Calu3 (cell line): ENCODE measurements around the gene NAPG. TPM values are rescaled to one million over a fixed set of nuclear protein-coding genes. Genes with fewer than 3 reads are reported as not detected.
"Not testable (repeated sequence)": the region's sequence is repeated elsewhere in the genome, so short reads cannot be mapped to it uniquely, and the experiment has no call there.

Experiments
- BruUV-seq: library from RNA; stranded (reverse); fragments of 400-500 nt; replicated peaks from 2 replicates; lab custom pipeline; 2021; lab: Mats Ljungman, UMichigan
- CTCF ChIA-PET: fragments of 300-600 bp; sonication (Branson Sonifier 250); formaldehyde crosslinking; loops from one replicate; lab custom pipeline; 2022; ENCODE audit warnings: antibody characterized with exemption; lab: Charles Lee
- DNase-seq: peaks from one replicate; pipeline ENCODE4 v3.0.0; 2022
- H3K27ac Mint-ChIP-seq: one replicate; pipeline ENCODE4 v1.8.0; 2022; ENCODE audit warnings: mixed read lengths; ENCODE audit not compliant: unreplicated experiment
- H3K27me3 Mint-ChIP-seq: one replicate; pipeline ENCODE4 v1.8.0; 2022; ENCODE audit warnings: mixed read lengths; ENCODE audit not compliant: unreplicated experiment
- H3K36me3 Mint-ChIP-seq: one replicate; pipeline ENCODE4 v1.8.0; 2022; ENCODE audit warnings: mild to moderate bottlenecking, moderate library complexity, mixed read lengths; ENCODE audit not compliant: insufficient read depth, unreplicated experiment
- H3K4me1 Mint-ChIP-seq: one replicate; pipeline ENCODE4 v1.8.0; 2022; ENCODE audit warnings: mild to moderate bottlenecking, low read depth, mixed read lengths; ENCODE audit not compliant: unreplicated experiment
- H3K4me3 Mint-ChIP-seq: one replicate; pipeline ENCODE4 v1.8.0; 2022; ENCODE audit warnings: mild to moderate bottlenecking, low read depth, moderate library complexity, mixed read lengths; ENCODE audit not compliant: unreplicated experiment
- H3K9me3 Mint-ChIP-seq: one replicate; pipeline ENCODE4 v1.8.0; 2022; ENCODE audit warnings: low read depth, mixed read lengths; ENCODE audit not compliant: unreplicated experiment
- intact Hi-C: fragments of 100-400 bp; cut with micrococcal nuclease; formaldehyde crosslinking; loops from one replicate; pipeline ENCODE4 v1.10.0; 2022; ENCODE audit not compliant: unreplicated experiment
- total RNA-seq: library from RNA; stranded (reverse); gene quantifications from 2 replicates; pipeline ENCODE4 v1.2.3, GENCODE V29; 2022
- TF ChIP-seq, protein P1 (sequence below): fragments of 200-600 bp; IDR thresholded peaks from one replicate; pipeline ENCODE4 v1.8.0; 2022; ENCODE audit warnings: antibody characterized with exemption; ENCODE audit not compliant: unreplicated experiment

Gene NAPG
- total RNA-seq, 1 experiment from 2014 or later = 35.6 TPM

DNA sequence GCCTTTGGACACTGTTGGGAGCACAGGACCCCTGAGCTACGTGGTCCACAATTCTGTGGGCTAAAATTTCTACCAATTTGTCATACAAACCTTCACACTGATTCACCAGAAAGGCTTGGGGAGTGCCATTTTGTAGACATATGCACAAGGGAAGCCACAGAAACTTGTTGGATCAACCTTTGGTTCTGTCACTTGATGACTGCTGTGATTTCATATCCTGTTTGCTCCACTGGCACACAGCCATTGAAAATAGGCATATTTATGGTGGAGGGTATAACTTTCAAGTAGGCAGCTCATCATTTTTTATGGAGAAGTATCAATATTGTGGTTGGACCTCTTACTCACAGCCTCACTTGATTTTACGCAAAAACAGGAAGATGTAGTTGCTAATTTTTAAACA is 10.5 kb downstream of the NAPG start:
- Mint-ChIP-seq H3K4me3 (no peak overlapping the region), H3K27ac (no peak overlapping the region)
- CTCF ChIA-PET = interaction anchor here (1.0 kb wide), 1 partner anchor 9 kb away, joined by 3 read pairs; no protein-coding TSS in a partner anchor

GRCh38 chr18:10537765-10538164 is 11.9 kb downstream of the NAPG start:
- Mint-ChIP-seq H3K27me3 (no peaks in the 10 kb centered on the region), H3K4me3 (no peak overlapping the region), H3K9me3 (no peaks in the 10 kb centered on the region), H3K27ac (no peak overlapping the region), H3K4me1 (no peaks in the 10 kb centered on the region), H3K36me3 (peaks cover 25% of the 10 kb centered on the region)
- CTCF ChIA-PET = no interaction called here
- no peak for DNase-seq
- BruUV-seq = no TSS peak
- intact Hi-C loops = no loop called here
- TF ChIP-seq, protein P1, sequence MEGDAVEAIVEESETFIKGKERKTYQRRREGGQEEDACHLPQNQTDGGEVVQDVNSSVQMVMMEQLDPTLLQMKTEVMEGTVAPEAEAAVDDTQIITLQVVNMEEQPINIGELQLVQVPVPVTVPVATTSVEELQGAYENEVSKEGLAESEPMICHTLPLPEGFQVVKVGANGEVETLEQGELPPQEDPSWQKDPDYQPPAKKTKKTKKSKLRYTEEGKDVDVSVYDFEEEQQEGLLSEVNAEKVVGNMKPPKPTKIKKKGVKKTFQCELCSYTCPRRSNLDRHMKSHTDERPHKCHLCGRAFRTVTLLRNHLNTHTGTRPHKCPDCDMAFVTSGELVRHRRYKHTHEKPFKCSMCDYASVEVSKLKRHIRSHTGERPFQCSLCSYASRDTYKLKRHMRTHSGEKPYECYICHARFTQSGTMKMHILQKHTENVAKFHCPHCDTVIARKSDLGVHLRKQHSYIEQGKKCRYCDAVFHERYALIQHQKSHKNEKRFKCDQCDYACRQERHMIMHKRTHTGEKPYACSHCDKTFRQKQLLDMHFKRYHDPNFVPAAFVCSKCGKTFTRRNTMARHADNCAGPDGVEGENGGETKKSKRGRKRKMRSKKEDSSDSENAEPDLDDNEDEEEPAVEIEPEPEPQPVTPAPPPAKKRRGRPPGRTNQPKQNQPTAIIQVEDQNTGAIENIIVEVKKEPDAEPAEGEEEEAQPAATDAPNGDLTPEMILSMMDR = no peak

More for the DNA sequence above, 10.5 kb downstream of the NAPG start:
- no TSS peak for BruUV-seq
- TF ChIP-seq, protein P1 = no peak
- intact Hi-C loops = no loop called here
- no peaks in the 10 kb centered on the region for H3K27me3 Mint-ChIP-seq
- H3K36me3 Mint-ChIP-seq = peaks cover 24% of the 10 kb centered on the region
- no peak for DNase-seq
- H3K9me3 Mint-ChIP-seq = no peaks in the 10 kb centered on the region
- H3K4me1 Mint-ChIP-seq = no peaks in the 10 kb centered on the region

DNA sequence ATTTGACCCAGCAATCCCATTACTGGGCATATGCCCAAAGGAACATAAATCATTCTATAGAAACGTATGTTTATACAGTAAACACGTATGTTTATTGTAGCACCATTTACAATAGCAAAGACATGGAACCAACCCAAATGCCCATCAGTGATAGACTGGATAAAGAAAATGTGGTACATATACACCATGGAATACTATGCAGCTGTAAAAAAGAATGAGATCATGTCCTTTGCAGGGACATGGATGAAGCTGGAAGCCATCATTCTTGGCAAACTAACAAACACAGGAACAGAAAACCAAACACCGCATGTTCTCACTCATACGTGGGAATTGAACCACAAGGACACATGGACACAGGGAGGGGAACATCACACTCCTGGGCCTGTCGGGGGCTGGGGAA is 13.3 kb downstream of the NAPG start:
- DNase-seq, H3K27ac Mint-ChIP-seq, H3K27me3 Mint-ChIP-seq, H3K9me3 Mint-ChIP-seq, intact Hi-C loops, H3K4me3 Mint-ChIP-seq, CTCF ChIA-PET, H3K4me1 Mint-ChIP-seq, BruUV-seq: not testable (repeated sequence)
- peaks cover 28% of the 10 kb centered on the region for H3K36me3 Mint-ChIP-seq

DNA sequence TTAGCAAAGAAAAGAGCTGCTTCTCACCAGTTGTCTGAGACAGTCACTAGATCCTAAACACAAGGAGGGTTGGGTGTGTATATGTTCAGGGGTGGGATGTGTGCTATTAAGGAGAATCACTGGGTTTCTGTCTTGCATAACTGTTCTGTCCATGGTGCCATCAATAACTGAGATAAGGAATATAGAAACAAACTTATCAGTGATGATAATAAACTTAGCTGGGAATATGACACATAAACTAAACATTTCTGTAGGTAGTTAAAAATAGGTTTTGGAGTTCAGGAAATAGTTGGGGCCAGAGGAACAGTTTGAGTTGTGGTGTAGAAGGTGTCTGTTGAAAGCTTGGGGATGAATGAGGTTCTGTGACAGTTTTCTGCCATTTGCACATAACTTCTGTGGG is 17.4 kb downstream of the NAPG start:
- intact Hi-C loops = no loop called here
- CTCF ChIA-PET = no interaction called here
- no peaks in the 10 kb centered on the region for H3K4me1 Mint-ChIP-seq
- no peak overlapping the region for H3K4me3 Mint-ChIP-seq
- H3K36me3 Mint-ChIP-seq = peaks cover 34% of the 10 kb centered on the region
- no peak for DNase-seq
- H3K9me3 Mint-ChIP-seq = no peaks in the 10 kb centered on the region
- no TSS peak for BruUV-seq
- no peak overlapping the region for H3K27ac Mint-ChIP-seq
- TF ChIP-seq, protein P1 = no peak
- no peaks in the 10 kb centered on the region for H3K27me3 Mint-ChIP-seq

DNA sequence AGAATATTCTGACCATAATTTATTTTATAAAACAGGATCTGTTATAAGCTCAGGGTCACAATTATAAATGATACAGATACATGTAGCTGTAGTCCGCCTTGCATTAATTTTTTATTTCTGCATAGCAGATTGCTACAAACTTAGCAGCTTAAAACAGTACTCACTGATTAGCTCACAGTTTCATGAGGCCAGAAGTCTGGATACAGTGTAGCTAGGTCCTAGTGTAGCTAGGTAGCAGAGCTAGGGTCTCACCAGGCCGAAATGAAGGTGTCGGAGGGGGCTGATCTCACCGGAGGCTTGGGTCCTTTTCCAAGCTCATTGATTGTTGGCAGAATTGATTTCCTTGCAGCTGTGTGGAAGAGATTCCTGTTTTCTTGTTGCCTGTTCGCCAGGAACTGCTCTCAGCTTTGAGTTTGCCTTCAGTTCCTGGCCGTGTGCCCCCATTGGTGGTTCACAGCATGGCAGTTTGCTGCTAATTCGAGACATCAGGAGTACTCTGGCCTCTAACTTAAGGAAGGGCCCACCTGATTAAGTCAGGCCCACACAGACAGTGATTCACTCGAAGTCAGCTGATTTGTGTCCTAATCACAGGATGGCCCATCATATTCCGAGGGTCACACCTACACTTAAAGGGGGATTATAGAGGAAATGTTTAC is 18.4 kb downstream of the NAPG start:
- Mint-ChIP-seq H3K27me3 (no peaks in the 10 kb centered on the region), H3K9me3 (no peaks in the 10 kb centered on the region), H3K4me1 (no peaks in the 10 kb centered on the region), H3K27ac (no peak overlapping the region), H3K4me3 (no peak overlapping the region), H3K36me3 (peaks cover 32% of the 10 kb centered on the region)
- CTCF ChIA-PET = no interaction called here
- TF ChIP-seq, protein P1 = no peak
- intact Hi-C loops = no loop called here
- no peak for DNase-seq
- BruUV-seq = no TSS peak
